H9 (cell line): ENCODE data around the gene MUC5AC. TPM values are rescaled to one million over a fixed set of nuclear protein-coding genes. Genes with fewer than 3 reads are reported as not detected.

Experiments used
- DNase-seq: peaks from one replicate; pipeline ENCODE4 v3.0.0-alpha.2; 2017
- H2AFZ ChIP-seq: one replicate; pipeline ENCODE4 v1.6.1; 2013; ENCODE audit warnings: mild to moderate bottlenecking, low read length, control low read depth, moderate library complexity
- H2AK5ac ChIP-seq: 2 replicates; pipeline ENCODE4 v1.6.1; 2013; ENCODE audit warnings: low read length, control low read depth, mixed read lengths; ENCODE audit not compliant: insufficient read length
- H2BK120ac ChIP-seq: one replicate; pipeline ENCODE4 v1.6.1; 2013; ENCODE audit warnings: low read depth, mild to moderate bottlenecking, low read length, control low read depth, inconsistent platforms; ENCODE audit not compliant: poor library complexity, severe bottlenecking
- H2BK12ac ChIP-seq: 2 replicates; pipeline ENCODE4 v1.6.1; 2013; ENCODE audit warnings: low read length, control low read depth, mixed read lengths, low read depth; ENCODE audit not compliant: insufficient read length
- H2BK15ac ChIP-seq: 2 replicates; pipeline ENCODE4 v1.6.1; 2013; ENCODE audit warnings: low read depth, low read length, control low read depth
- H2BK20ac ChIP-seq: one replicate; pipeline ENCODE4 v1.6.1; 2013; ENCODE audit warnings: low read depth, mild to moderate bottlenecking, low read length, control low read depth, inconsistent platforms; ENCODE audit not compliant: poor library complexity, severe bottlenecking
- H2BK5ac ChIP-seq: 2 replicates; pipeline ENCODE4 v1.6.1; 2013; ENCODE audit warnings: low read length, control low read depth, mixed read lengths; ENCODE audit not compliant: insufficient read length
- H3K14ac ChIP-seq: 2 replicates; pipeline ENCODE4 v1.6.1; 2013; ENCODE audit warnings: low read length, control low read depth; ENCODE audit not compliant: insufficient read depth
- H3K18ac ChIP-seq: 2 replicates; pipeline ENCODE4 v1.6.1; 2013; ENCODE audit warnings: low read depth, mild to moderate bottlenecking, mixed read lengths, low read length, control low read depth; ENCODE audit not compliant: insufficient read length
- H3K23ac ChIP-seq: 2 replicates; pipeline ENCODE4 v1.6.1; 2013; ENCODE audit warnings: low read length, control low read depth, mixed read lengths, low read depth; ENCODE audit not compliant: insufficient read length
- H3K23me2 ChIP-seq: 2 replicates; pipeline ENCODE4 v1.6.1; 2013; ENCODE audit warnings: low read depth, mild to moderate bottlenecking, mixed read lengths, low read length, control low read depth; ENCODE audit not compliant: insufficient read length, poor library complexity, severe bottlenecking
- H3K27ac ChIP-seq: 2 replicates; pipeline ENCODE4 v1.5.1; 2013; ENCODE audit warnings: low read length, control low read depth, mixed read lengths, low read depth; ENCODE audit not compliant: insufficient read length
- H3K27me3 ChIP-seq: 2 replicates; pipeline ENCODE4 v1.6.1; 2013; ENCODE audit warnings: low read length, control low read depth, inconsistent platforms; ENCODE audit not compliant: insufficient read depth
- H3K4ac ChIP-seq: 2 replicates; pipeline ENCODE4 v1.6.1; 2013; ENCODE audit warnings: low read depth, mild to moderate bottlenecking, control low read depth, inconsistent platforms, low read length, moderate library complexity
- H3K4me1 ChIP-seq: 2 replicates; pipeline ENCODE4 v1.6.1; 2013; ENCODE audit warnings: low read length, control low read depth, inconsistent platforms; ENCODE audit not compliant: insufficient read depth
- H3K4me2 ChIP-seq: 2 replicates; pipeline ENCODE4 v1.6.1; 2013; ENCODE audit warnings: low read length, control low read depth, mixed read lengths; ENCODE audit not compliant: insufficient read length, insufficient read depth
- H3K56ac ChIP-seq: 2 replicates; pipeline ENCODE4 v1.6.1; 2013; ENCODE audit warnings: low read depth, mild to moderate bottlenecking, mixed read lengths, low read length, control low read depth; ENCODE audit not compliant: insufficient read length
- H3K79me1 ChIP-seq: 2 replicates; pipeline ENCODE4 v1.6.1; 2013; ENCODE audit warnings: low read depth, mild to moderate bottlenecking, moderate library complexity, low read length, control low read depth, inconsistent platforms; ENCODE audit not compliant: insufficient read depth, poor library complexity, severe bottlenecking
- H3K79me2 ChIP-seq: 2 replicates; pipeline ENCODE4 v1.6.1; 2013; ENCODE audit warnings: low read length, control low read depth, inconsistent platforms; ENCODE audit not compliant: insufficient read depth
- H3K9ac ChIP-seq: 2 replicates; pipeline ENCODE4 v1.6.1; 2013; ENCODE audit warnings: low read length, control low read depth, mixed read lengths; ENCODE audit not compliant: insufficient read length; ENCODE audit errors: extremely low read depth
- H3K9me3 ChIP-seq: one replicate; pipeline ENCODE4 v1.6.1; 2013; ENCODE audit warnings: low read depth, low read length, inconsistent platforms; ENCODE audit not compliant: control insufficient read depth
- H3T11ph ChIP-seq: one replicate; pipeline ENCODE4 v1.6.1; 2013; ENCODE audit warnings: mild to moderate bottlenecking, low read length, control low read depth, inconsistent platforms
- H4K20me1 ChIP-seq: one replicate; pipeline ENCODE4 v1.6.1; 2013; ENCODE audit not compliant: control insufficient read depth, insufficient read length, insufficient read depth
- H4K5ac ChIP-seq: 2 replicates; pipeline ENCODE4 v1.6.1; 2013; ENCODE audit warnings: low read depth, mild to moderate bottlenecking, mixed read lengths, low read length, control low read depth; ENCODE audit not compliant: insufficient read length
- H4K8ac ChIP-seq: replicated peaks from 2 replicates; pipeline ENCODE4 v1.6.1; 2013; ENCODE audit warnings: low read length, control low read depth, mixed read lengths, low read depth; ENCODE audit not compliant: insufficient read length
- H4K91ac ChIP-seq: 2 replicates; pipeline ENCODE4 v1.6.1; 2013; ENCODE audit warnings: low read depth, mild to moderate bottlenecking, moderate library complexity, mixed read lengths, low read length, control low read depth; ENCODE audit not compliant: insufficient read length
- H3K27ac Mint-ChIP-seq, 3 experiments: 2 replicates in 2 of 3; 3 replicates in 1 of 3; pipeline ENCODE4 v1.8.0; 2020 to 2021; ENCODE audit warnings: mixed read lengths in 3 of 3, mild to moderate bottlenecking in 1 of 3, moderate library complexity in 1 of 3
- H3K27me3 Mint-ChIP-seq: 2 replicates; pipeline ENCODE4 v1.8.0; 2021; ENCODE audit warnings: low read depth, mild to moderate bottlenecking, moderate library complexity, mixed read lengths
- H3K36me3 Mint-ChIP-seq, 3 experiments: 2 replicates in 2 of 3; 3 replicates in 1 of 3; pipeline ENCODE4 v1.8.0; 2020 to 2021; ENCODE audit warnings: low read depth in 3 of 3, mixed read lengths in 3 of 3; ENCODE audit not compliant: insufficient read depth in 1 of 3
- H3K4me1 Mint-ChIP-seq, 2 experiments: 2 replicates each; pipeline ENCODE4 v1.8.0; 2020; ENCODE audit warnings: mixed read lengths in 2 of 2
- H3K4me3 Mint-ChIP-seq, 2 experiments: 2 replicates in 1 of 2; 3 replicates in 1 of 2; pipeline ENCODE4 v1.8.0; 2020 to 2021; ENCODE audit warnings: mild to moderate bottlenecking in 2 of 2, mixed read lengths in 2 of 2, moderate library complexity in 1 of 2
- H3K9me3 Mint-ChIP-seq, 2 experiments: 2 replicates in 1 of 2; 3 replicates in 1 of 2; pipeline ENCODE4 v1.8.0; 2020; ENCODE audit warnings: mild to moderate bottlenecking in 2 of 2, mixed read lengths in 2 of 2, moderate library complexity in 1 of 2
- CTCF ChIP-seq: fragments of 200-600 bp; sonication (generic); conservative IDR thresholded peaks from 3 replicates; pipeline ENCODE4 v1.8.0; 2021; ENCODE audit warnings: antibody characterized with exemption, mild to moderate bottlenecking
- WGBS: extraction: QIAGEN DNeasy Blood & Tissue Kit; methylation state at CpG from one replicate; pipeline ENCODE4 v1.1.7; 2013; ENCODE audit warnings: missing lambda C conversion rate, low lambda C conversion rate, mixed read lengths; ENCODE audit not compliant: insufficient read length; ENCODE audit errors: extremely low coverage; 5-methylcytosine and 5-hydroxymethylcytosine counted together
- total RNA-seq: library from RNA; stranded (reverse); gene quantifications from 2 replicates; pipeline ENCODE4 v1.2.1, GENCODE V29; 2021

Gene MUC5AC
- total RNA-seq, 1 experiment from 2014 or later: not detected

DNA sequence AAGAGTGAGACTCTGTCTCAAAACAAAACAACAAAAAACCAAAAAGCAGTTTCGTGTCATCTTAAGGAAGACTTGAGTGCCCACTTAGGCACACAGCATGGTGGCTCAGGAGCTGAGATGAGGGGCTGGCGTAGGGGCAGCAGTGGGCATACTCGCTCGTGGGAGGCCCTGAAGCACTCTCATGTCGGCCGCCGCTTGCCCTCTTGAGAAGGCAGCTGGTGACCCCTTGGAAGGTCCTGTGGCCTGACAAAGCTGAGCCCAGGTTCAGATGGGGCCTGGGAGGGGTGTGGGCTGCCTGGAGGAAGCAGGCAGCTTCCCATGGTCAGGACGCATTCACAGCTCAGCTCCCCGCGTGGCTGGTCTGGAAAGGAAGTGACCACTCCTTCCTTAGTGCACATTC lies 80.1 kb downstream of the MUC5AC start:
- Histone ChIP-seq H3K18ac (no peak overlapping the region), H2BK20ac (no peak overlapping the region), H3K4ac (no peak overlapping the region), H2BK12ac (no peak overlapping the region), H2BK5ac (no peak overlapping the region), H3K27me3 (no peaks in the 10 kb centered on the region), H2AK5ac (no peak overlapping the region), H3K79me2 (no peaks in the 10 kb centered on the region), H4K91ac (no peak overlapping the region), H3K14ac (no peak overlapping the region; the same call in 1 of the 2 replicates), H3K79me1 (no peaks in the 10 kb centered on the region), H4K5ac (no peak overlapping the region), H2AFZ (no peak overlapping the region), H3K9ac (no peak overlapping the region), H3K4me2 (no peak overlapping the region), H4K8ac (no peak overlapping the region), H3K4me1 (no peaks in the 10 kb centered on the region), H2BK120ac (no peak overlapping the region), H2BK15ac (no peak overlapping the region), H4K20me1 (no peaks in the 10 kb centered on the region), H3K23ac (no peak overlapping the region), H3K27ac (no peak overlapping the region), H3K56ac (no peak overlapping the region), H3T11ph (no peak overlapping the region), H3K9me3 (no peaks in the 10 kb centered on the region), H3K23me2 (no peaks in the 10 kb centered on the region)
- Mint-ChIP-seq H3K27ac (no peak overlapping the region; a peak in 1 of 7 replicates), H3K36me3 (peaks cover 0 to 8% (median 5%) of the 10 kb centered on the region in 3 experiments; a peak in 6 of 7 replicates), H3K27me3 (peaks cover 10% of the 10 kb centered on the region), H3K4me3 (no peak overlapping the region), H3K4me1 (no peaks in the 10 kb centered on the region), H3K9me3 (peaks cover 15 to 17% of the 10 kb centered on the region in 2 experiments)
- WGBS: no CpG with 5 or more reads among the region's 10 CpGs
- no peak for DNase-seq
- no peak for TF ChIP-seq CTCF
